Astrocyte (in vitro differentiated cells and primary cell): ENCODE measurements around the gene KIF21A. TPM values are rescaled to one million over a fixed set of nuclear protein-coding genes. Genes with fewer than 3 reads are reported as not detected.
A peak's percentile ranks its signal among the peaks of the same experiment; 100 is the strongest.

Source experiments
- DNase-seq: peaks from one replicate; pipeline ENCODE4 v3.0.0-alpha.2; 2010; ENCODE audit warnings: low read depth
- FAIRE-seq: peaks from 2 replicates; lab custom pipeline; 2011; peaks lifted over from hg19 to GRCh38; lab: Jason Lieb, UNC
- H2AFZ ChIP-seq: 2 replicates; pipeline ENCODE4 v1.6.0; 2012; ENCODE audit warnings: low read depth, low read length, inconsistent platforms
- H3K27ac ChIP-seq: 2 replicates; pipeline ENCODE4 v1.5.1; 2011; ENCODE audit warnings: low read depth, low read length, inconsistent platforms
- H3K27me3 ChIP-seq: 2 replicates; pipeline ENCODE4 v1.6.0; 2011; ENCODE audit warnings: low read length, inconsistent platforms; ENCODE audit not compliant: insufficient read depth
- H3K36me3 ChIP-seq: 2 replicates; pipeline ENCODE4 v1.5.1; 2011; ENCODE audit warnings: low read length, inconsistent platforms; ENCODE audit not compliant: insufficient read depth
- H3K4me1 ChIP-seq: 2 replicates; pipeline ENCODE4 v1.5.1; 2011; ENCODE audit warnings: low read length, inconsistent platforms; ENCODE audit not compliant: insufficient read depth
- H3K4me2 ChIP-seq: 2 replicates; pipeline ENCODE4 v1.6.0; 2012; ENCODE audit warnings: low read length, inconsistent platforms
- H3K4me3 ChIP-seq: 2 replicates; pipeline ENCODE4 v1.5.1; 2011; ENCODE audit warnings: low read depth, mild to moderate bottlenecking, low read length, inconsistent platforms; ENCODE audit not compliant: insufficient read depth
- H3K79me2 ChIP-seq: 2 replicates; pipeline ENCODE4 v1.6.0; 2012; ENCODE audit warnings: mild to moderate bottlenecking, low read length, inconsistent platforms; ENCODE audit not compliant: insufficient read depth
- H3K9ac ChIP-seq: 2 replicates; pipeline ENCODE4 v1.6.0; 2012; ENCODE audit warnings: mild to moderate bottlenecking, low read length, inconsistent platforms
- H3K9me3 ChIP-seq: 2 replicates; pipeline ENCODE4 v1.5.1; 2012; ENCODE audit warnings: low read depth, mild to moderate bottlenecking, low read length, inconsistent platforms; ENCODE audit not compliant: insufficient read depth
- H4K20me1 ChIP-seq: 2 replicates; pipeline ENCODE4 v1.6.0; 2012; ENCODE audit warnings: low read length, inconsistent platforms; ENCODE audit not compliant: insufficient read depth
- H3K27ac Mint-ChIP-seq: one replicate; pipeline ENCODE4 v1.8.0; 2021; ENCODE audit warnings: mild to moderate bottlenecking, mixed read lengths; ENCODE audit not compliant: unreplicated experiment
- H3K27me3 Mint-ChIP-seq: one replicate; pipeline ENCODE4 v1.8.0; 2021; ENCODE audit warnings: low read depth, mixed read lengths; ENCODE audit not compliant: unreplicated experiment
- H3K36me3 Mint-ChIP-seq: one replicate; pipeline ENCODE4 v1.8.0; 2021; ENCODE audit warnings: low read depth, mixed read lengths; ENCODE audit not compliant: unreplicated experiment
- H3K4me1 Mint-ChIP-seq: one replicate; pipeline ENCODE4 v1.8.0; 2021; ENCODE audit warnings: low read depth, mixed read lengths; ENCODE audit not compliant: unreplicated experiment
- H3K4me3 Mint-ChIP-seq: one replicate; pipeline ENCODE4 v1.8.0; 2021; ENCODE audit warnings: mild to moderate bottlenecking, moderate library complexity, mixed read lengths; ENCODE audit not compliant: unreplicated experiment
- H3K9me3 Mint-ChIP-seq: one replicate; pipeline ENCODE4 v1.8.0; 2021; ENCODE audit warnings: mild to moderate bottlenecking, mixed read lengths; ENCODE audit not compliant: unreplicated experiment
- EZH2 ChIP-seq: IDR thresholded peaks from 2 replicates; pipeline ENCODE4 v1.6.1; 2012; ENCODE audit warnings: mild to moderate bottlenecking, low read length, inconsistent platforms; ENCODE audit not compliant: insufficient read depth
- total RNA-seq: library from RNA; stranded (reverse); gene quantifications from 2 replicates; pipeline ENCODE4 v1.2.1, GENCODE V29; 2021
- TF ChIP-seq, protein P1 (sequence below): IDR thresholded peaks from 2 replicates; pipeline ENCODE4 v1.5.1; 2011; ENCODE audit warnings: low read depth, mild to moderate bottlenecking, inconsistent platforms, low read length, moderate library complexity; ENCODE audit not compliant: insufficient read depth

The KIF21A gene
- total RNA-seq, 1 donor from 2014 or later = 26.3 TPM

DNA sequence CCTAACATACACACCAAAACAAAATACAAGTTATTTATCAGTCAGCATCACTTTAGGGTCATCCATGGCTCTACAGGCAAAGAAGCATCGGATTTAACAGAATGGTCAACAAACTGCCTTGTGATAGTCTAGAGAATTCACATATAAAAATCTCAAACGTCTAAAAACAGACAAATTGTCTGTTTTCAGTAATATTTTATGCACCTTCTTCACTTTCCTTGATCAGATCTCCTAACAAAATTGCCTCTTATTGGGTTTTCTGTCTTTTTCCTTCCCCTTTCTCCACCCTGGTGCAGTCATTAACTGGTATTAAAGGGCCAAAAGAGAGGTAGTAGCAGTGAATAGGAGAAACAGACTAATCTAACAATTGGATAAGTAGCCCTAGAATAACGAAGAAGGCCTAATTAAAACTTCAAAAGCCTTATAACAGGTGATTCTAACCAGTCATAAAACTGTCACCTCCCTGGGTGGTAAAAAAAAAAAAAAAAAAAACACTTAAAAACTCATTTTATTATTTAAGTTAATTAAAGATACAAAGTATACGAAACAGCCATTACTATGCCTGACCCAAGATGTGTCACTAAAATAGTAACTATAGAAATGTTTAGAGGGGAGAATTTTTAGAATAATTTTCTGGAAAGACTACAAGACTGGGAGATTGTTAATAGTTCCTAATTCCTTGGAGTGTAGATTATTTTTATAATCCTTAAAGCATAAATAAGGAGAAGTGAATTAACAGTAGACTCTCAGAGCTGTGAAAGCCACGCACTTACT, 1.5 kb downstream of the KIF21A start:
- Histone ChIP-seq H3K36me3 (no peaks in the 10 kb centered on the region), H3K9ac (peak overlapping the region; percentile 82), H3K4me1 (peaks cover 10% of the 10 kb centered on the region), H3K27ac (no peak overlapping the region), H3K4me3 (peak overlapping the region; percentile 82), H3K27me3 (no peaks in the 10 kb centered on the region), H4K20me1 (peaks cover 8% of the 10 kb centered on the region), H3K4me2 (peak overlapping the region; percentile 99), H2AFZ (peak overlapping the region; percentile 92), H3K9me3 (no peaks in the 10 kb centered on the region), H3K79me2 (peaks cover 21% of the 10 kb centered on the region)
- Mint-ChIP-seq H3K36me3 (no peaks in the 10 kb centered on the region), H3K4me3 (peak overlapping the region; percentile 98), H3K27me3 (no peaks in the 10 kb centered on the region), H3K27ac (peak overlapping the region; percentile 88), H3K4me1 (peaks cover 15% of the 10 kb centered on the region), H3K9me3 (no peaks in the 10 kb centered on the region)
- DNase-seq = no peak
- no peak for FAIRE-seq
- TF ChIP-seq, protein P1, sequence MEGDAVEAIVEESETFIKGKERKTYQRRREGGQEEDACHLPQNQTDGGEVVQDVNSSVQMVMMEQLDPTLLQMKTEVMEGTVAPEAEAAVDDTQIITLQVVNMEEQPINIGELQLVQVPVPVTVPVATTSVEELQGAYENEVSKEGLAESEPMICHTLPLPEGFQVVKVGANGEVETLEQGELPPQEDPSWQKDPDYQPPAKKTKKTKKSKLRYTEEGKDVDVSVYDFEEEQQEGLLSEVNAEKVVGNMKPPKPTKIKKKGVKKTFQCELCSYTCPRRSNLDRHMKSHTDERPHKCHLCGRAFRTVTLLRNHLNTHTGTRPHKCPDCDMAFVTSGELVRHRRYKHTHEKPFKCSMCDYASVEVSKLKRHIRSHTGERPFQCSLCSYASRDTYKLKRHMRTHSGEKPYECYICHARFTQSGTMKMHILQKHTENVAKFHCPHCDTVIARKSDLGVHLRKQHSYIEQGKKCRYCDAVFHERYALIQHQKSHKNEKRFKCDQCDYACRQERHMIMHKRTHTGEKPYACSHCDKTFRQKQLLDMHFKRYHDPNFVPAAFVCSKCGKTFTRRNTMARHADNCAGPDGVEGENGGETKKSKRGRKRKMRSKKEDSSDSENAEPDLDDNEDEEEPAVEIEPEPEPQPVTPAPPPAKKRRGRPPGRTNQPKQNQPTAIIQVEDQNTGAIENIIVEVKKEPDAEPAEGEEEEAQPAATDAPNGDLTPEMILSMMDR = no peak
- TF ChIP-seq EZH2 = no peak

DNA sequence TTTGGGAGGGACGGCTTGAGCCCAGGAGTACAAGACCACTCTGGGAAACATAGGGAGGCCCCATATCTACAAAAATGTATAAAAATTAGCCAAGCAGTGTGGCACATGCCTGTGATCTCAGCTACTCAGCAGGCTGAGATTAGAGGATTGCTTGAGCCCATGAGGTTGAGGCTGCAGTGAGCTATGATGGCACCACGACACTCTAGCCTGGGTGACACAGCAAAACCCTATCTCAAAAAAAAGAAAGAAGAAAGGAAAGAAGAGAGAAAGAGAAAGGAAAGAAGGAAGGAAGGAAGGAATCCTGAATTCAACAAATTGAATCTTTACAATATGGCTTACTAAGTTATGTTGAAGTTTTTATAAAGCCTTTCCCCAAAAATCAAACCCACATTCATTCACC, 2.1 kb downstream of the KIF21A start:
- peak overlapping the region; percentile 84 for H3K4me3 Mint-ChIP-seq
- H3K36me3 ChIP-seq = no peaks in the 10 kb centered on the region
- no peaks in the 10 kb centered on the region for H3K9me3 Mint-ChIP-seq
- H3K9ac ChIP-seq = no peak overlapping the region
- H3K27ac Mint-ChIP-seq = peak overlapping the region; percentile 79
- no peak overlapping the region for H3K4me3 ChIP-seq
- peaks cover 8% of the 10 kb centered on the region for H4K20me1 ChIP-seq
- H3K9me3 ChIP-seq = no peaks in the 10 kb centered on the region
- no peak overlapping the region for H3K27ac ChIP-seq
- TF ChIP-seq, protein P1 = no peak
- no peak for TF ChIP-seq EZH2
- no peaks in the 10 kb centered on the region for H3K27me3 ChIP-seq
- no peaks in the 10 kb centered on the region for H3K27me3 Mint-ChIP-seq
- no peak overlapping the region for H2AFZ ChIP-seq
- H3K4me1 Mint-ChIP-seq = peaks cover 15% of the 10 kb centered on the region
- DNase-seq (no peak), FAIRE-seq (no peak)
- H3K4me1 ChIP-seq = peaks cover 10% of the 10 kb centered on the region
- H3K4me2 ChIP-seq = peak overlapping the region; percentile 35
- peaks cover 21% of the 10 kb centered on the region for H3K79me2 ChIP-seq
- no peaks in the 10 kb centered on the region for H3K36me3 Mint-ChIP-seq

DNA sequence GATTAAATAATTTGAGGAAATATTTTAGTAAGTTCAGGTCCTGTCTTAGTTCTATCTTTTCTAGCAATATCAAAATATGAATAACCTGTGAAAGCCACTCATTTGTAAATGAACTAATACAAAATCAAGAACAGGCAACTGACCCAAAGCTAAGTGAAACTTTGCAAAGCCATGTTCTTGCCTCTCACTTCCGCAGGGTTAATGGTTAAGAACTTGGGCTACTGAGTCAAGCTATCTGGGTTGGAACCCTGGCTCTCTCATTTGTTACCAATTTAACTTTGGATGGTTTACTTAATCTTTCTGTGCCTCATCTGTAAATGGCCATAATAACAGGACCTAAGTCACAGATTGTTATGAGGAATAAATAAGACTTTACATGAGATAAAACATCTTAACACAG, 2.8 kb downstream of the KIF21A start:
- H3K4me1 Mint-ChIP-seq = peaks cover 18% of the 10 kb centered on the region
- DNase-seq (no peak), FAIRE-seq (no peak)
- no peak overlapping the region for H2AFZ ChIP-seq
- peak overlapping the region; percentile 84 for H3K4me3 Mint-ChIP-seq
- H3K4me1 ChIP-seq = peaks cover 10% of the 10 kb centered on the region
- no peak overlapping the region for H3K4me2 ChIP-seq
- H3K27me3 Mint-ChIP-seq = no peaks in the 10 kb centered on the region
- H3K9me3 ChIP-seq = no peaks in the 10 kb centered on the region
- TF ChIP-seq, protein P1 = no peak
- TF ChIP-seq EZH2 = no peak
- H3K27ac ChIP-seq = no peak overlapping the region
- no peak overlapping the region for H3K4me3 ChIP-seq
- H3K27ac Mint-ChIP-seq = no peak overlapping the region
- H3K9me3 Mint-ChIP-seq = no peaks in the 10 kb centered on the region
- H3K9ac ChIP-seq = no peak overlapping the region
- no peaks in the 10 kb centered on the region for H3K36me3 ChIP-seq
- H4K20me1 ChIP-seq = peaks cover 8% of the 10 kb centered on the region
- H3K36me3 Mint-ChIP-seq = no peaks in the 10 kb centered on the region
- no peaks in the 10 kb centered on the region for H3K27me3 ChIP-seq
- H3K79me2 ChIP-seq = peaks cover 21% of the 10 kb centered on the region
